HG03442 (cell line): ENCODE data around the gene PHF8.
A peak's percentile ranks its signal among the peaks of the same experiment; 100 is the strongest.

Experiments
- ATAC-seq: cut with Tn5 transposase; IDR thresholded peaks from one replicate; pipeline ENCODE4 v1.9.1; 2021; ENCODE audit warnings: mild to moderate bottlenecking, moderate library complexity; ENCODE audit not compliant: unreplicated experiment

PHF8 gene

DNA sequence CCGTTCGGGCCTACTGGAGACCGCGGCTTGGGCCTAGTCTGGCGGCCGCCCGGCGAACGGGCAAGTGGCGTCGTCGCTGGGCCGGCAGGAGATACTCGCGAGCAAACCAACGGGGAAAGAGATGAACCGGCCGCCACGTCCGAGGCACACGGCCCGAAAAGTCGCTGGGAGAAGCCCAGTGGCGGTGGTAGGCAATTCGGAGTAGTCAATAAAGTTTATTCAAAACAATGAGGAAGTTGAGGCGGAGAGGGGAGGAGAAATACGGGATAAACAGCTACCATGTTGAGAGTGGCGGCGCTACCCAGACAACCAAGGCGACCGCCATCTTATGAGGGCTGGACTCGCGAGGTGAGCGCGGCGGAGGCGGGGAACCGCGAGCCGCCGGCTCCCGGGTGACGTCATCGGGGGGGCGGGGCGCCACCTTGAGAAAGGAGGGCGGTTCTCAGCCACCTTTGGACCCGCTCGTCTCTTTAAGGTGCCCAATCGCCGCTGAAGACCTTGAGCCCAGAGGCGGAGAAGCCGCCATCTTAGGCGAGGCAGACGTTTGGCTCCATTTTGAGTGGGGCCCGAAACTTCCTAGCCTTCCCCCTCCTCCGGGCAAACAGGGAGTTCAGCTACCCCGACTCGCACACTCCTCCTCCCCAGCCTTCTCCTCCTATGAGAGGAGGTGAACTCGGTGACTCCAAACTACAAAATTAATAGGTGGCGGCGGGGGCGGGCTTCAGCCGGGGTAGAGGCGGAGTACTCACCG is at the start of gene PHF8:
PHF8 (minus strand) TSS at position 348 of the 751 bp plus-strand sequence. CDS start 1,745 bp downstream, outside the sequence.
- ATAC-seq = peak; percentile 84

DNA sequence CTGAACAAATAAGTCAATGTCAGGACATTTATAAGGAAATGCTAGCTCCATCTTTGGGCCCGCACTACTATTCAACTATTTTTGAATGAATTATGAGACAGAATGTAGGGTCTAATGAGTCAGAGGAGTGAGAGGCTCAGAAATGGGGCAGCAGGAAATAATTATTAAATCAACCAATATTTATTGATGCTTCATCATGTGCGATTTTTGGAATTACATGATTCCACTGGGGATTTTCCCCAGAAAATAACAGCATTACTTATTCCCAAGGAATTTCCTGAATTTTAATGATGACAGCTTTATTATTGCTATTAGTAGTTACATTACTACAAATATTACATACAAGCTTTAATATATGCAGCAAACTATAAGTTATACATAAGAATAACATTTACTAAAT is 49.3 kb upstream of the PHF8 start:
- ATAC-seq = no peak

DNA sequence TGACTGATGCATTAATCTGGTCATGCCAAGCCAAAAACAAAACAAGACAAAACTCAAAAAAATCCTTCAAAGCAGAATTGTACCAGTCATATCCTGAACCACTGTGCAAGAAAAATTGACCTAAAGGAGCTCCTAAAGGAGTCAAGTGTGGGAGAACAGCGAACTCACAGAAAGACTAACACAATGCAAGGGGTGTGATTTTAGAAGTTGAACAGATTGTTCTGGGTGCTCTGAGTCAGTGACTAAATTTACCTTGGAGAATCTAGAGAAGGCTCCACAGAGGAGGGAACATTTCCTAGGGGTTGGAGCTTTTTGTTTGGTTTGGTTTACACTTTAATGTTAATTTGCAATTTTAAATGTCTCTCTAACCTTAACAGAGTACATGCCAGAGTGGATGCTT is 48.9 kb upstream of the PHF8 start:
- ATAC-seq = no peak

DNA sequence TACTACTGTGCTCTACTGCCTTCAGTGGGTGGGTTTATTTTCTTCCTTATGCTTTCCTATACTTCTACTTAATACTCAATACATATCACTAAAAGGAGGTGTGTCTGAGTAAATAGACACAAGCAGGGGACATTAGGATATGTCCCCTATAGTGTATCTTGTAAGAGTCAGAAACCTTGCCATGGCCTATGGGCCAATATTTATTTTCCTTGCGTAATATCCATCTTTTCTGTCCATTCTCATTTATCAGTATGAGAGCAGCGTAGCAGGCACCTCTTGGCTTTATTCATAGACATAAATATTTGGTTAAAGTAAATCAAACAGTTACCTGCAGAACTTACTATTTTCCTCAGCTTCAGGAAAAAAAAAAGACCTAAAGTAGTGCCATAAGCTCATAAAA is 46.6 kb upstream of the PHF8 start:
- no peak for ATAC-seq

DNA sequence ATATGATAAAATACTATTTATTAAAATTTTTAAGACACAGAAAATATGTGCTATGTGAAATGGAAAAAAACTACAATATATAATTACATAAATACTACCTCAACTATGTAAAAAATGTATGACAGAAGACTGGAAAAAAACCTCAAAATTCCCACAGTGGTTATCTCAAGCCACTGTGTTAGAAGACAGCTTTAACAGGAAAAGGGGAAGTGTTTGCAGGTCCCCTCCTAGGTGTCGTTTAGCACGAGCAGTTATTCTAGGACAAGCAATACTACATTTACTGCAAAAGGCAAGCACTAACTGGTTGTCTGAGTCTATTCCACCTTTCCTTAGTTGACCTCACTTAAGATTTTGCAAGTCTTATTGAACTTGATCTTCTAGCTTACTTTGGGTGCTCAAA is 44.9 kb upstream of the PHF8 start:
- no peak for ATAC-seq

DNA sequence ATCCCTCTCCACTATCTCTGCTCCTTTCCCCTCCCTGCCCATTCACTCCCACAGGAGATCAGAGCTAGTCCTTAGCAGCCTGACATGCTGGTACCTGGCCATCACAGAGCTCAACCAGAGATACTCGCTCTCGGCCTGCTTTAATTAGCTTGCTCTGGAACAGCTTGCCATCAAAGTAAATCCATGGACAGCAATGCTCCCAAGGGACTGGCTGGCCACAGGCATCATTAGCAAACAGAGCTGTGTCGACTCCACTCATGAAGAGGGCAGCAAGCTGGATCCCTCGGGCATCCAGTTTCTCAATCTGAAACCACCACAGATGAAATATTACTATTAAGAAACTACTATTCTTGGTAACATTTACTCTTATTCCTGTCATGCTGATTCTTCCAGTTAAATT is 43.4 kb upstream of the PHF8 start:
- ATAC-seq = no peak

DNA sequence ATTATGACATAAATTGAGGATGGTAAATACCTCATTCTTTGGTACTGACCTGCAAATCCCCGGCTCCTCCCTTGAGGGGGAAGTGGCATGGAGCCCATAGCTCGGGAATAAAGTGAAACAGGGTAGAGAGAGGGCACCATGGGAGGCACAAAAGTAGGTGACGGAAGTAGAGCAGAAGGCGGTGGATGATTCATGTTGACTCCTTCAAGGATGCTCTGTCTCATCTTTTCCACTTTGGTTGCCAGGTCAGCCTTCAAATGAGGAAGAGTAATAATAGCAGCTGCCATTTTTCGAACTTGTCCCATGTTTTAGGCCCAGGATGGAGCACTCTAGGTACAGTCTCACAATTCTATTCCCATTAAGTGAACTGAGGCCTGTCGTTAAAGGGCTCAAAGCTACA is 41.4 kb upstream of the PHF8 start:
- no peak for ATAC-seq

DNA sequence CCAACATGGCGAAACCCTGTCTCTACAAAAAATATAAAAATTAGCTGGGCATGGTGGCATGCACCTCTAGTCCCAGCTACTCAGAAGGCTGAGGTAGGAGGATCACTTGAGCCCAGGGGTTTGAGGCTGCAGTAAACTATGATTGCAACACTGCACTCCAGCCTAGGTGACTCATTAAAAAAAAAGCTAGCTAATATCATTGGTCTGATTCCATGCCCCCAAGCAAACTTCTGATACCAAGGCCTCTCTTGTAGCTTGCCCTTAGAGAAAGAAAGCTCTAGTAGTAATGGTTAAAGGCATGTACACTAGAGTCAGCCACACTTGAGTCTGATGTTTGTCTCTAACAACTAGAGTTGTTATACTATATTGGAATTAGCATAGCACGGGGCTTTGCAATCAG is 32.6 kb upstream of the PHF8 start:
- ATAC-seq = no peak

DNA sequence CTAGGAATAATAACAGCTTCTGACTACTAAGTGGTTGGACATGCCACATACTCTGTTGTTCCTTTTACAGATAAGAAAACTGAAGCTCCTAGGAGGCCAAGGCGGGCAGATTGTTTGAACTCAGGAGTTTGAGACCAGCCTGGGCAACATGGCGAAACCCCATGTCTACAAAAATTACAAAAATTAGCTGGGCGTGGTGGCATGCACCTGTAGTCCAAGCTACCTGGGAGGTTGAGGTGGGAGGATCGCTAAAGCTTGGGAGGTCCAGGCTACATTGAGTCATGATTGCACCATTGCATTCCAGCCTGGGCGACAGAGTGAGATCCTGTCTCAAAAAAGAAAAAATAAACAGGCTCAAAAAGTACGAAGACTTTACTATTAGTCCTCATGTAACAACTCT is 30.6 kb upstream of the PHF8 start:
- ATAC-seq = no peak

DNA sequence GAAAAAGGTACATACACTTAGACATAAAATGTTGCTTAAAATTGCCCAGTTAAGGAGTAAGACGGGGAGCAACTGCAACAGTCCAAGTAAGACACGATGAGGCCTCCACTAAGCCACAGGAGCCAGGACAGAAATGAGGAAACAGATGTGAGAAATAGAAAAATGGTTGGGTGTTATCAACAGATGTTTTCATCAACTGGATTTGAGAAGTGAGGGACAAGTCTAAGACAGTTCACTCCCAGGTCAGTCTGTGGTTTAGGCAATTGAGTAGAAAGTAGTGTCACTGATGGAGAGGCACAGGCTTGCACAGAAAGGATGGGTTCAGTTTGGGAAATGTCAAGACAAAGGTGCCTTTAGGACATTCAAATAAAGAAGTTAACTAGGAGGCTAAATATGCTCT is 23.5 kb upstream of the PHF8 start:
- no peak for ATAC-seq

DNA sequence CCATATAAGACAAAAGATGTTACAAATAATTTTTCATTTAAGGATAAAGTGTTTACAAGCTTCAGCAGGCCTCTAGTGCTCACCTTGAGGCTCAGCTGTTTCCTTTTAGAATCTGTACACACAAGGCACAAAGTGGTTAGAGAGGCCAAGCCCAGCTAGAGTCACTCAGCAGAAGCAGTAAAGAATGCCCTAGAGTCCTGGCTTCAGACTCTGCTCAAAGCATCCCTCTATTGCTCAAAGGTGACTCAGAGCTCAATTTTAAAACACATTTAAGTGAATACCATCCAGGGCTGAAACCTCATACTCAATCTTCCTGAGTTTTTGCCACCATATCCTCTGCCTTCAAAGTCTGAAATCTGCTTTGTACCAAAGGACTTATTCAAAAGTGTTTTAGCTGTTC is 22.6 kb upstream of the PHF8 start:
- no peak for ATAC-seq

DNA sequence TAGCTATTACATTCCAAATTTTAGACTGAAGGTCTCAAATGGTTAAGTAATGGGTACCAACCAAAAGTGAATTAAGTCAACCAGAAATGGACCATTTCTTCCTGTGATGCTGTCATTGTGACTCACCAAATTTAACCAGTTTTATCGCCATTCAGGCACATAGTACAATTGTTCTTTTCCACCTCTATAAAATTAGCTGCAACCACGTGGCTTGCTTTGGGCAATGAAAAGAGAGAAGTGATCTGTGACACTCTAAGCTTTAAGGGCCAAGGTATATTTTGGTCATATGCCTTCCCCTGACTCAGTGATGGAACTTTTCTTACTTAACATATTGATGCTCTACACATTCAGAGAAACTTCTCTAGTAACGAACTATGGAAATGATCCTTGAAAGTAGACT is 20.3 kb upstream of the PHF8 start:
- ATAC-seq = no peak

DNA sequence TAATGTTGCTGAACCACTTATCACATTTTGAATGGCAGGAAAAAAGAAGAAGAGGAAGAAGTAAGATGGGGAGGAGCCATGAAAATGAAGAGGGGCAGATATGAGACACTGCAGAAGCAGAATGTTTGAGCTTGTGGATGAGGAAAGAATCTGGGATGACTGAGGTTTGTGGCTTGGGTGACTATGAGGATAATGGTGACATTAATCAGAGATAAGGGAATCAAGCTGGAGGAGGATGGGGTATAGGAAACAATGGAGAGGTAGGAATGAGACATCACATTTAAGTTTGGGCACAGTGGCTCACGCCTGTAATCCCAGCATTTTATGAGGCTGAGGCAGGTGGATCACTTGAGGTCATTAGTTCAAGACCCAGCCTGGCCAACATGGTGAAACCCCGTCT is 19.1 kb upstream of the PHF8 start:
- ATAC-seq = no peak

DNA sequence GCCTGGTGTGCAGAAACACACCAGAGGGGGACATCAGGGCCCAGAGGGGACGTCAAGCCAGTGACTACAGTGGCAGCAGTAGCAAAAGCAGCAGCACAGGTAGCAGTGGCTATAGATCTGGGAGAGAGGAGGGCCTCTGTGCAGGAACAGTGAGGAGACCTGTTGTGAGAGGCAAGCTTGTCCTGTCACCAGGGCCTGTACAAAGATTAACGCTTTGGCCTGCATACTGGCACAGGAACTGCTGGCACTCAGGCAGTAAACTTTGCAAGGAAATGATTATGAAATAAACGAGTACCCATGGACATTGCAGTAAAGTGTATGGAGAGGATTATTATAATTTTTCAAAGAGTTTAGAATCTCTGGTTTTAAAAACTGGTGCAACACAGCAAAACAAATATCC is 5.5 kb upstream of the PHF8 start:
- no peak for ATAC-seq

DNA sequence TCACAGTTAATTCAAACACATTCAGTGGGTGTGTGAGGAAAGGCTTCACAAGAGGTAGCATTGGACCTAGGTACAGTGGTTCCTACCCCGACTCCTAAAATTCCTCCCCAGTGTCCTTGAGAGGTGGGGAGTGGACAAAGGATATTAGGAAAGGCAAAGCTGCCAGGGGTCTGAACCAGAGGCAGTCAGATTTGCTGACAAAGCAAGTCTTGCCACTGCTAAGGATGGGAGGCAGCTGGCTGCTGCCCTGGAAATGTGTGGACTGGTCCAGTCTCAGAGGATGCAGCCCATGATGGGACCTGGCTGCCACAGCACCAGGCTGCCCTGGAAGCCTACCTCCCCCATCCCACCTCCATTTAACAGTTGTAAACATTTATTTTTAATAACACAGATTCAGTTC is 4.1 kb upstream of the PHF8 start:
- ATAC-seq = no peak

DNA sequence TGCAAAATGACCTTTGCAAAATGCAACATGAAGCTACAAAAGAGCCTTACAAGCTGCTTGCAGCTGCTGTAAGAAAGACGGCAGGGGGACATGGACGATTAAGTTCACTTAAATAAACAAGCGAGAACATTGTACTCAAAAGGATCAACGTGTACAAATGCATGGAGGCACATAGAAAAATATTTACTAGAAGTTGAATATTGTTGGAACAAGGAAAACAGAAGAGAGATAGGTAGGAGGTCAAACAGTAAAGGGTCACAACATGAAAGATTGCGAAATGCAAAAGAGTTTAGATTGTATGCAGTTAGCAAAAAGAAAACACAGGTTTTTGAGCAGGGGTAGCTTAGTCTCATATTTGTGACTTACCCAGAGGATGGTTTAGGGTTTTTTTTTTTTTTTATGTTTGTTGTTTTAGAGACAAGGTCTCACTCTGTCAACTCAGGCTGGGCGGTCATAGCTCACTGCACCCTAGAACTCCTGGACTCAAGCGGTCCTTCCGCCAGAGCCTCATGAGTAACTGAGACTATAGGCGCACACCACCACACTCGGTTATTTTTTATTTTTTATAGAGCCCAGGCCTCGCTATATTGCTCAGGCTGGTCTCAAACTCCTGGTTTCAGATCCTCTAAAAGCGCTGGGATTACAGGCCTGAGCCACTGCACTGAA is 1.4 kb upstream of the PHF8 start:
- ATAC-seq = no peak

DNA sequence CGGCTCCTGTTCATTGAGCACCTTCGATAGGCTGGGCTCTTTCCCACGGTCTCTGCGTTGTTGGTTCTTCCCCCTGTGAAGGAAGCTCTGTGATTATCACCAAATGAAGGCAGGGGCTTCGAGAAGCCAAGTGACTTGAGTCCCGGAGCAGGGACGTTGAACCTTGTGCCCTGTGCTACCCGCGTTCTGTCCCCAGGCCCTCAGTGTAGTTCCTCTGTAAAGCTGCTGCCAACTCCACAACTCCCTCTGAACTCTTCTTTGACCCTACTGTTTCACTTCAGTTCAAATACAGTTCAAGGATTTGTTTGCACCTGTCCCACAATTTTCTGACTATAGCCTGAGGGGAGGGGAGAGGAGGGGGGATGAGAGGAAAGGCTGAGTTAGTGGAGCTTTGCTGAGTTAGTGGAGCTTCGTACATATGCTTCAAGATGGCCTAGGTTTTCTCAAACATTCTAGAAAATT is 635 bp upstream of the PHF8 start:
- ATAC-seq = no peak

DNA sequence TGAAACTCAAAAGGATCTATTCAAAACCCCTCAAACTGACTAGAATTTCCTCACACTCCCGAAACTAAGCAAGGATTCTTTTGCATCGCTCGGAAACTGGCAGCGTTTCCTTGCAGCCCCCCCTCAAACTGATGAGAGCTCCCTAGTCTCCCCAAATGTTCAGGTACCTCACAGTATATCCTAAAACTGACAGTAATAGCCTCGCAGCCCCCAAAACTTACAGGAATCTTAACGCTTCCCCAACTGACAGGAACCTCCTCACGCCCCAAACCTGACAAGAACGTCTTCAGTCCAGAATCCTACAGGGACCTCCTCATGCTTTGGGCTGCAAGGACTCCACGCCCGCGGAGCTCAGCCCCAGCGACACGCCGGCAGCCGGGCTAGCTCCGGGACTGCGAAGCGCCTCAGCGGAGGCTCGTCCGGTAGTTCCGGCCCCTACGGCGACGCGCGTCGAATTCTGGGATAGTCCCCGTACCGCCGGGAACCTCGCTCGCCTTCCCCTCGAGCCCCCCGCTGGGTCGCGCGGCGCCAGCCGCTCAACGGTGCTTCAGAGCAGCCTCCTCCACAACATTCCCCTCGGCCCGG is 640 bp downstream of the PHF8 start:
- peak; percentile 14 for ATAC-seq

DNA sequence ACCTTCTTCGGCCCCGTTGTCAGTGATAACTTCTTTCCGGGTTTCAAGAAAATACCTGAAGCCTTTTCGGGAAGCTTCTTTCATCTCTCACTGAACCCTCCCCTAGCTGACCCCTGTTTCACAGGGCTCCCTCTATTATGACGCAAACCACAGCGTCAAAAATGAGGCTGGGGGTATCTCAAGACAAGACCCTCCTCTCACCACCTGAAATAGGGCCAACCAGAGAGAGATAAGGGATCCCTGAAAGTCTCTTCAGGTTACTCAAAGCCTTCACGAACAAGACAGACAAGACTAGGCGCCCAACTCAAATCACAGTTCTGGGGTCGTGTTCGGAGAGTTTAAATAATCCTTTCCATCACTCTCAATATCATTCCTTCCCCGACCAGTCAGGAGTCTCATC is 1.2 kb downstream of the PHF8 start:
- no peak for ATAC-seq

DNA sequence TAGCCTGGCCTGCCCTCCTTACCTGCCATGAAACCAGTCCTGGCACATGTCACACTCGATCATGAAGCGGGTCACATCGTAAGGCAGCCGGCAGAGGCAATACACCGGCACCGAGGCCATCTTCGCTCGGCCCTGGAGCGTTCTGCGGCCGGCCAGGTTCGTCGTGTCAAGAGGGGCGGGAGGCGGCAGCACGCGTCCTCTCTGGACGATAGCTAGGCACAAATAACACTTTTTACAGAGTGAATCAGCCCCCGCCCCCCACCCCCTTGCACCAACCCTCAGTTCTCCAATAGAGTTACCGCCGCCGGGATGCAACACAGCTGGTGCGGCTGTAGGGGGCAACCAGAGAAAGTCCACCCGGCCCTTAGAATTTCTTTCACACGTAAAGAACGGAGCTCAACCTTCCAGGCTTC is 1.7 kb downstream of the PHF8 start:
- no peak for ATAC-seq

DNA sequence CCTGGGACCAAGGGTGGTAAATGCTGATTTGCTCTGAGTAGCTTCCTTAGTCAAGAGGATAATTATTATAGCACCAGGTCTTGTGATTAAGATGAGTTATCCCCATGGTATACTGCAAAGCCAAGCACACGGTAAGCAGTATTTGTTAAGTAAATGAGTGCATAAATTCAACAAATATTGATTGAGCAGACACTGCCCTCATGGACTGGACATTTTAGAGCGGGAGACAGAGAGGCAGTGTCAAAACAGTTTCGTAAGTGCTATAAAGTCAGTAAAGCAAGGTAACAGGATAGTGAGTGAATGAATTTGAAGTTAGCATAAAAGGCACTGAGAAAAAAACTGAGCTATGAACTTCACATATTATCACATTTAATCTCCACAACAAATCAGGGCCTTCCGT is 13.9 kb downstream of the PHF8 start:
- no peak for ATAC-seq

DNA sequence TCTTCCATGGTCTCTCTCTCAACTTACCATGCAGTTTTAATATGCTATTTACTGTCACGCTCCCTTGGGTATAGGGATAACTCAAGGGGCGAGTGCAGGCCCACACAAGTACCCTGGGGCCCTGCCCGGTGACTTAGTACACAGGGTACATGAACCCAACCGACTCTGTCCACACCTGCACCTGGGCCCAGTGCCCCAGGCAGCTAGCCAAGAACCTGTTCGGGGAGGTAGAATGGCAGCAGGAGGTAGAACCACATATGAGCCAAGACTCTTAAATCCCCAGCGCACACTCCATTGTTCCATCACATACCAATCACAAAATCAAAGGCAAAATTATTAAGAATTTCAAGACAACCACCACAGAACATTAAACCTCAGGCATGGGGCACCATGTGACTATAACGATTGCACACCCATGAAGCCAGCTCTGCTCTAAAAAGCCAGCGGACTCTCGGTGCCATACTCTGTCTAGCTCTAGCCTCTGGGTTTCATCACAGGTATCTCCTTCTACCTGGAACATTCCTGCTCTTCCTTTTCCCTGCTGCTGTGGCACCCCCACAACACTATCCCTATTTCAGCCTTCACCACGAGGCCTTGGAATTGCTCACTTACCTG is 14.6 kb downstream of the PHF8 start:
- ATAC-seq = no peak
